Suprapubic skin (tissue), 4 donors: ENCODE results near the gene ROBO3. TPM values are rescaled to one million over a fixed set of nuclear protein-coding genes. Genes with fewer than 3 reads are reported as not detected.

Source experiments
- DNase-seq, 2 donors: peaks; one replicate each; pipeline ENCODE4 v3.0.0-alpha.2; 2019; ENCODE audit warnings: low spot score in 2 of 2
- H3K27ac ChIP-seq: fragments of 200-600 bp; sonication (generic); one replicate; pipeline ENCODE4 v1.5.1; 2019
- H3K27me3 ChIP-seq: fragments of 200-600 bp; sonication (generic); one replicate; pipeline ENCODE4 v1.5.1; 2019
- H3K36me3 ChIP-seq: fragments of 200-600 bp; sonication (generic); one replicate; pipeline ENCODE4 v1.5.1; 2019
- H3K4me1 ChIP-seq: fragments of 200-600 bp; sonication (generic); one replicate; pipeline ENCODE4 v1.5.1; 2019
- H3K4me3 ChIP-seq: fragments of 200-600 bp; sonication (generic); one replicate; pipeline ENCODE4 v1.5.1; 2019; ENCODE audit warnings: mild to moderate bottlenecking
- H3K9me3 ChIP-seq: fragments of 200-600 bp; sonication (generic); one replicate; pipeline ENCODE4 v1.5.1; 2019
- EP300 ChIP-seq: sonication (generic); formaldehyde crosslinking; IDR thresholded peaks from one replicate; pipeline ENCODE4 v1.6.1; 2017; ENCODE audit warnings: antibody characterized with exemption
- POLR2A ChIP-seq, 2 donors: fragments of 450-650 bp; IDR thresholded peaks; one replicate each; pipeline ENCODE4 v1.6.1; 2017; ENCODE audit warnings: antibody characterized with exemption in 2 of 2, mild to moderate bottlenecking in 2 of 2, moderate library complexity in 2 of 2
- POLR2AphosphoS5 ChIP-seq, 3 donors: sonication (generic); formaldehyde crosslinking; IDR thresholded peaks; one replicate each; pipeline ENCODE4 v1.6.1; 2017; ENCODE audit warnings: antibody characterized with exemption in 3 of 3
- WGBS: methylation state at CpG from one replicate; pipeline ENCODE4 v1.1.5; 2018; 5-methylcytosine and 5-hydroxymethylcytosine counted together
- total RNA-seq, 4 donors: library from RNA; depleted of rRNA; stranded (reverse); fragments of >200 nt; gene quantifications; one replicate each; pipeline ENCODE4 v1.1.0, GENCODE V29; 2016
- TF ChIP-seq, protein P1 (sequence below), 2 donors: fragments of 200-600 bp in 1 of 2; fragments of 450-650 bp in 1 of 2; sonication (generic) in 1 of 2; IDR thresholded peaks; one replicate each; pipeline ENCODE4 v1.5.1; 2016 to 2019; ENCODE audit warnings: antibody characterized with exemption in 2 of 2, mild to moderate bottlenecking in 1 of 2, moderate library complexity in 1 of 2

The ROBO3 gene, protein sequence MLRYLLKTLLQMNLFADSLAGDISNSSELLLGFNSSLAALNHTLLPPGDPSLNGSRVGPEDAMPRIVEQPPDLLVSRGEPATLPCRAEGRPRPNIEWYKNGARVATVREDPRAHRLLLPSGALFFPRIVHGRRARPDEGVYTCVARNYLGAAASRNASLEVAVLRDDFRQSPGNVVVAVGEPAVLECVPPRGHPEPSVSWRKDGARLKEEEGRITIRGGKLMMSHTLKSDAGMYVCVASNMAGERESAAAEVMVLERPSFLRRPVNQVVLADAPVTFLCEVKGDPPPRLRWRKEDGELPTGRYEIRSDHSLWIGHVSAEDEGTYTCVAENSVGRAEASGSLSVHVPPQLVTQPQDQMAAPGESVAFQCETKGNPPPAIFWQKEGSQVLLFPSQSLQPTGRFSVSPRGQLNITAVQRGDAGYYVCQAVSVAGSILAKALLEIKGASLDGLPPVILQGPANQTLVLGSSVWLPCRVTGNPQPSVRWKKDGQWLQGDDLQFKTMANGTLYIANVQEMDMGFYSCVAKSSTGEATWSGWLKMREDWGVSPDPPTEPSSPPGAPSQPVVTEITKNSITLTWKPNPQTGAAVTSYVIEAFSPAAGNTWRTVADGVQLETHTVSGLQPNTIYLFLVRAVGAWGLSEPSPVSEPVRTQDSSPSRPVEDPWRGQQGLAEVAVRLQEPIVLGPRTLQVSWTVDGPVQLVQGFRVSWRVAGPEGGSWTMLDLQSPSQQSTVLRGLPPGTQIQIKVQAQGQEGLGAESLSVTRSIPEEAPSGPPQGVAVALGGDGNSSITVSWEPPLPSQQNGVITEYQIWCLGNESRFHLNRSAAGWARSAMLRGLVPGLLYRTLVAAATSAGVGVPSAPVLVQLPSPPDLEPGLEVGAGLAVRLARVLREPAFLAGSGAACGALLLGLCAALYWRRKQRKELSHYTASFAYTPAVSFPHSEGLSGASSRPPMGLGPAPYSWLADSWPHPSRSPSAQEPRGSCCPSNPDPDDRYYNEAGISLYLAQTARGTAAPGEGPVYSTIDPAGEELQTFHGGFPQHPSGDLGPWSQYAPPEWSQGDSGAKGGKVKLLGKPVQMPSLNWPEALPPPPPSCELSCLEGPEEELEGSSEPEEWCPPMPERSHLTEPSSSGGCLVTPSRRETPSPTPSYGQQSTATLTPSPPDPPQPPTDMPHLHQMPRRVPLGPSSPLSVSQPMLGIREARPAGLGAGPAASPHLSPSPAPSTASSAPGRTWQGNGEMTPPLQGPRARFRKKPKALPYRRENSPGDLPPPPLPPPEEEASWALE (N-terminal part only)
- total RNA-seq: 1 to 10 TPM; 1.9 to 6.8 (median 3.6) TPM

DNA sequence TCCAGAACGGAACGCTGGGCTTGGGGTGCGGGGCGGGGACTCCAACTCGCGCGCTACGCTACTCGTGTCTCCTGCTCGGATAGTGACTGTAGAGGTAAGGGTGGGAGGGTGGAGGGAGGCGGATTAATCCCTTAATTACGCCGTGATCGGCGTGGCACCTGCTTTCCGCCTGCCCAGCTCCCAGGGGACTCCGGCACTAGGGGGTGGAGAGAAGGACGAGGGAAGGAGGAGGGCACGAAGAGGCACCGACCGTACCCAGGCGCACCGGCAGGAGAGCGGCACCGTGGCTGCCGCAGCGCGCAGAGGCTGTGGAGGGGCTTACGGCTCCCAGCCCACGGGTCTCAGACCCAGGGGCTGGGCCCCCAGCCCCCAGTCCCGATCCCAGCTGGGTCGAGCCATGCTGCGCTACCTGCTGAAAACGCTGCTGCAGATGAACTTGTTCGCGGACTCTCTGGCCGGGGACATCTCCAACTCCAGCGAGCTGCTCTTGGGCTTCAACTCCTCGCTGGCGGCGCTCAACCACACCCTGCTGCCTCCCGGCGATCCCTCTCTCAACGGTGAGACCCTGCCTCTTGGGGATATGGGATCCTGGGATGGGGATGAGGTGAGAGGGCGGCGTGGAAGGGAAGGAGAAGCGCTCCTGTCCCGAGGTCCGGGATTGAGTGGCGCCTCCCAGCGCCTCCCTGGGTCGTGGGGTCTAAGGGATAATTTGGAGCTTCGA is at the start of gene ROBO3:
Gene ROBO3 (plus strand): TSS at position 252 of the 721 bp plus-strand sequence. CDS start 146 bp downstream, at position 398.
- Histone ChIP-seq H3K36me3 (no peaks in the 10 kb centered on the region), H3K27ac (no peak within 1 kb of the TSS), H3K27me3 (peaks cover 94% of the 10 kb centered on the region), H3K4me3 (peak within 1 kb of the TSS; percentile 32), H3K4me1 (peaks cover 55% of the 10 kb centered on the region), H3K9me3 (no peaks in the 10 kb centered on the region)
- TF ChIP-seq EP300 (no peak), POLR2A (IDR thresholded peaks at IDR 0.05) (no peak)
- 7% methylated on average over 20 of the region's 53 CpGs for WGBS
- peak in 1 of 2 donors; percentile 74 for DNase-seq

DNA sequence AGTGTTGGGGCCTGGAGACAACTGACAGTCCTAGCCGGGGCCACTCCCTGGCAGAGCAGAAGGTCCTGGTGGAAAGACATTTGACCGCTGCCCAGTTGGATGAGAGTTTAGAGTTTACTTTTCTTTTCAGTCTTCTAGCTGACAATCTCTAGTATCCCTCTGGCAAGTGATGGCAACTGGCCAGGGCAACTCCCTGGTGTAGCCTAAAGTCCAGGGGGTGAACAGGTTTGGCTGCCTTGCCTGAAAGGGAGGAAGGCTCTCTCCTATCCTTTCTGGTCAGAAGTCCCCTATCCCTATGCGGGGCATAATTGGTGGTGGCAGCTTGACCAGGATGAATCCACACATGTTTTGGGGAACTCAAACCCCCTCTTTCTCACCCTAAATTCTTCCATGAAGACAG is 48.2 kb upstream of the ROBO3 start:
- H3K9me3 ChIP-seq: no peaks in the 10 kb centered on the region
- peaks cover 18% of the 10 kb centered on the region for H3K27me3 ChIP-seq
- TF ChIP-seq POLR2AphosphoS5 (IDR thresholded peaks at IDR 0.05) (no peak), EP300 (no peak), POLR2A (IDR thresholded peaks at IDR 0.05) (no peak)
- no peak for DNase-seq
- no peak overlapping the region for H3K27ac ChIP-seq
- H3K4me3 ChIP-seq: no peak overlapping the region
- WGBS: 92% methylated on average over 3 of the region's 3 CpGs
- no peaks in the 10 kb centered on the region for H3K4me1 ChIP-seq
- no peaks in the 10 kb centered on the region for H3K36me3 ChIP-seq

DNA sequence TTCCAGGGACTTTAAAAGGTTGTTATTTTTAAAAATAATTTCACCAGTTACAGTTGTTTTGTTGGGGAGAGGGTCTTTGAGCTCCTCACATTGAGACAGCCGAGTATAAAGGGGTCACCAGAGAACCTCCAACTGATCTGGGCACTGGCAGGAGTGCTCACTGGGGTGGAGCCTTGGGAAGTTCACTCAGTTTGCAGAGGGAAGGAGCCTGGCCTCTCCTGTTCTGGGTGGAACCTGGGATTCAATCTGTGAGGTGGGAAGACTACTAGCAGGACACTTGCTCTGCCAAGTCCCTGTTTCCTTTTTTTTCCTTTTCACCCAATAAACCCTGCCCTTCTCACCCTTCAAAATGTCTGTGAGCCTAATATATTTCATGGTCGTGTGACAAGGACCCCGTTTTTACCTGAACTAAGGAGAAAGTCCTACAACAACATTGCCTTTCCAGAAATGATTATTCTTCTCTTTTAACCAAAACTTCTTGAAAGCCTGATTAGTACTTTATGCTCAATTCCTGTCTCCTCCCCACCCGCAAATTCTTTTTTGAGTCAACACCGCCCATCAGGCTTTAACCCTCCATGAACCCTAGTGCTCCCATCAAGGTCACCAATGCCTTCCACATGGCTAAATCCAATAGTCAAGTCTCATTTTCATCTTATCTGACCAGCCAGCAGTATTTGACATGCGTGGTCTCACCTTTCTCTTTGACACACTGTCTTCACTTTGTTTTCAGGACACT is 43.1 kb upstream of the ROBO3 start:
- WGBS: 64% methylated on average over 6 of the region's 6 CpGs
- TF ChIP-seq EP300: no peak
- TF ChIP-seq, protein P1, sequence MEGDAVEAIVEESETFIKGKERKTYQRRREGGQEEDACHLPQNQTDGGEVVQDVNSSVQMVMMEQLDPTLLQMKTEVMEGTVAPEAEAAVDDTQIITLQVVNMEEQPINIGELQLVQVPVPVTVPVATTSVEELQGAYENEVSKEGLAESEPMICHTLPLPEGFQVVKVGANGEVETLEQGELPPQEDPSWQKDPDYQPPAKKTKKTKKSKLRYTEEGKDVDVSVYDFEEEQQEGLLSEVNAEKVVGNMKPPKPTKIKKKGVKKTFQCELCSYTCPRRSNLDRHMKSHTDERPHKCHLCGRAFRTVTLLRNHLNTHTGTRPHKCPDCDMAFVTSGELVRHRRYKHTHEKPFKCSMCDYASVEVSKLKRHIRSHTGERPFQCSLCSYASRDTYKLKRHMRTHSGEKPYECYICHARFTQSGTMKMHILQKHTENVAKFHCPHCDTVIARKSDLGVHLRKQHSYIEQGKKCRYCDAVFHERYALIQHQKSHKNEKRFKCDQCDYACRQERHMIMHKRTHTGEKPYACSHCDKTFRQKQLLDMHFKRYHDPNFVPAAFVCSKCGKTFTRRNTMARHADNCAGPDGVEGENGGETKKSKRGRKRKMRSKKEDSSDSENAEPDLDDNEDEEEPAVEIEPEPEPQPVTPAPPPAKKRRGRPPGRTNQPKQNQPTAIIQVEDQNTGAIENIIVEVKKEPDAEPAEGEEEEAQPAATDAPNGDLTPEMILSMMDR (IDR thresholded peaks at IDR 0.05): no peak
- no peak overlapping the region for H3K4me3 ChIP-seq

DNA sequence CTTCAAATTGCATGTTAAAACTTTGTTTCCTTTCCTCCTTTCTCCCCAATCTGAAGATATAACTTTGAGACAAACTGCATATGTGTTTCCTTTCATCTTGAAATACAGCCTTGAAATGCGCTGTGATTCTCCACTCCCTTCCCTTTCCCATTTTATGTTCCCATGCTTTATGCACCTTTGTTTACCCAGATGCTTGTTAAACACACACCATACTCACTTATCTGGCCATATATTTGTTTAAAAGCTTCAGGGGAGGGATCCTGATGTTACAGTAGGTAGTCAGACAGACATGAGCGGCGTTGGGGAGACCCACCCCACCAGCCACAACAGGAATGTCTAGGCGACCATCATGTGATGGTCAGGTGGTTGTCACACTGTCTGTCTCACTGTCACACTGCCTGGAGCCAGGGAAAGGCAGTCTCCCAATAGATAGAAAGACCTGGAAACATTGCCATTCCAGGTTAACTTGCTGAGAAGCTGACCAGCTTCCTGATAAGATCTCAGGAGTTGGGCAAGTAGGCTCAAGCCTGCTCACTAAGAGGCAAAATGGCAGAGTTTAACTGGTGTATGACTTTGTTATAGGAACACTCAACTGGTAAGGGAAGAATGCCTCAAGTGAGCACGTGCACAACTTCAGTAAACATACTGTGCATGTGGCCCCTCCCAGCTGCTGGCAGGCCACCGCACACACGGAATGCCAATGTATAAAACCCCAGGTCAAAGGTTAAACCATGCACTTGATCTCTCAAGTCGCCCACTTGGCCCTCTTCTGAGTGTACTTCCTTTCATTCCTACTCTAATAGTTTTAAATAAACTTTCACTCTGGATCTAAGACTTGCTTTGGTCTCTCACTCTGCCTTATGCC is 41.5 kb upstream of the ROBO3 start:
- Histone ChIP-seq H3K9me3 (no peaks in the 10 kb centered on the region), H3K27me3 (peaks cover 11% of the 10 kb centered on the region), H3K4me1 (no peaks in the 10 kb centered on the region), H3K4me3 (no peak overlapping the region), H3K27ac (no peak overlapping the region), H3K36me3 (no peaks in the 10 kb centered on the region)
- WGBS: 72% methylated on average over 8 of the region's 8 CpGs
- no peak for DNase-seq
- TF ChIP-seq POLR2AphosphoS5 (IDR thresholded peaks at IDR 0.05): no peak
- no peak for TF ChIP-seq POLR2A (IDR thresholded peaks at IDR 0.05)
- TF ChIP-seq, protein P1 (IDR thresholded peaks at IDR 0.05): no peak
- TF ChIP-seq EP300: no peak

More for the DNA sequence above, 43.1 kb upstream of the ROBO3 start:
- Histone ChIP-seq H3K9me3 (no peaks in the 10 kb centered on the region), H3K27ac (no peak overlapping the region), H3K27me3 (peaks cover 22% of the 10 kb centered on the region), H3K36me3 (no peaks in the 10 kb centered on the region), H3K4me1 (no peaks in the 10 kb centered on the region)
- DNase-seq: no peak

DNA sequence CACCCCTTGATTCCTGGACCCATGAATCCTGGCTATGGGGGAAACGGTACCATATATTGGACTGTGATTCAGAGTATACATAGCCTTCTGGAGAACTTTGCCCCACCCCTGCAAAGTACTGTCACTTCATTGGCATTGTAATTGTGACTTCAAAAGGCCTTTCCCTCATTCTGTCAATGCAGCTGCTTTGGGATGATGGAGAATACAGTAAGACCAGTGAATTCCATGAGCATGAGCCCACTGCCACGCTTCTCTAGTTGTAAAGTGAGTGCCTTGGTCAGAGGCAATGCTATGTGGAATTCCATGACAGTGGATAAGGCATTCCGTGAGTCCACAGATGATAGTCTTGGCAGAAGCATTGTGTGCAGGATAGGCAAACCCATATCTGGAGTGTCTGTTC is 39.4 kb upstream of the ROBO3 start:
- TF ChIP-seq, protein P1 (IDR thresholded peaks at IDR 0.05): no peak
- TF ChIP-seq POLR2AphosphoS5 (IDR thresholded peaks at IDR 0.05) (no peak), POLR2A (IDR thresholded peaks at IDR 0.05) (no peak), EP300 (no peak)

More for the DNA sequence above, 39.4 kb upstream of the ROBO3 start:
- DNase-seq: no peak
- no peak overlapping the region for H3K27ac ChIP-seq
- WGBS: 78% methylated on average over 3 of the region's 3 CpGs
- H3K9me3 ChIP-seq: no peaks in the 10 kb centered on the region
- no peaks in the 10 kb centered on the region for H3K36me3 ChIP-seq
- H3K27me3 ChIP-seq: peaks cover 9% of the 10 kb centered on the region
- H3K4me3 ChIP-seq: no peak overlapping the region
- no peaks in the 10 kb centered on the region for H3K4me1 ChIP-seq
